Activated B cell treated with CpG ODN at 0.5 μM for 24 hours (primary cell): ENCODE data around the gene GLB1L. TPM values are rescaled to one million over a fixed set of nuclear protein-coding genes. Genes with fewer than 3 reads are reported as not detected.
"Not testable (repeated sequence)": the region's sequence is repeated elsewhere in the genome, so short reads cannot be mapped to it uniquely, and the experiment has no call there.

Experiments used
- ATAC-seq: fragments of 200-7000 bp; cut with Tn5 transposase; one replicate; pipeline ENCODE4 v1.10.0; 2021; ENCODE audit warnings: low read depth, mild to moderate bottlenecking, moderate library complexity
- CTCF ChIA-PET: fragments of 350-600 bp; sonication (Branson Sonifier 250); formaldehyde crosslinking; loops from one replicate; lab custom pipeline; 2021; ENCODE audit warnings: antibody characterized with exemption; lab: Charles Lee
- POLR2A ChIA-PET: fragments of 350-600 bp; sonication (Branson Sonifier 250); formaldehyde crosslinking; loops from one replicate; lab custom pipeline; 2021; ENCODE audit warnings: antibody characterized with exemption; lab: Charles Lee
- DNase-seq: peaks from one replicate; pipeline ENCODE4 v3.0.0; 2022
- H3K27ac Mint-ChIP-seq: one replicate; pipeline ENCODE4 v1.8.0; 2020; ENCODE audit warnings: mixed read lengths
- H3K27me3 Mint-ChIP-seq: one replicate; pipeline ENCODE4 v1.8.0; 2021; ENCODE audit warnings: mixed read lengths
- H3K36me3 Mint-ChIP-seq: one replicate; pipeline ENCODE4 v1.8.0; 2021; ENCODE audit warnings: low read depth, mixed read lengths
- H3K4me1 Mint-ChIP-seq: one replicate; pipeline ENCODE4 v1.8.0; 2021; ENCODE audit warnings: mixed read lengths
- H3K4me3 Mint-ChIP-seq: one replicate; pipeline ENCODE4 v1.8.0; 2020; ENCODE audit warnings: mild to moderate bottlenecking, mixed read lengths
- H3K9me3 Mint-ChIP-seq: one replicate; pipeline ENCODE4 v1.8.0; 2020; ENCODE audit warnings: mixed read lengths
- CTCF ChIP-seq: fragments of 200-600 bp; IDR thresholded peaks from one replicate; pipeline ENCODE4 v1.8.0; 2022; ENCODE audit warnings: antibody characterized with exemption, mild to moderate bottlenecking
- intact Hi-C: fragments of 100-400 bp; cut with micrococcal nuclease; formaldehyde crosslinking; loops from one replicate; pipeline ENCODE4 v1.15.1; 2024
- total RNA-seq: library from RNA; stranded (reverse); gene quantifications from 2 replicates; pipeline ENCODE4 v1.2.3, GENCODE V29; 2022

GLB1L gene
- total RNA-seq, 1 donor from 2014 or later = 4.5 TPM

- peaks cover 25% of the 10 kb centered on the region for H3K4me1 Mint-ChIP-seq
- intact Hi-C loops = loop anchor here (1.0 to 2.0 kb wide), 13 partner anchors 13 to 638 kb away; partner anchors contain the start of genes ANKZF1, ATG9A, CNOT9 and DNAJB2
- no peaks in the 10 kb centered on the region for H3K27me3 Mint-ChIP-seq
- H3K27ac Mint-ChIP-seq = peak within 1 kb of the TSS; percentile 95
- TF ChIP-seq CTCF = no peak
- DNase-seq (peak; percentile 99), ATAC-seq (peak; percentile 93)
- CTCF ChIA-PET = interaction anchor here (0.6 to 1.9 kb wide), 7 partner anchors 31 to 188 kb away, joined by 3 to 12 read pairs (median 5); partner anchors contain the start of genes CNPPD1, GLB1L and STK16
- no peaks in the 10 kb centered on the region for H3K9me3 Mint-ChIP-seq
- POLR2A ChIA-PET = interaction anchor here (0.6 to 5.3 kb wide), 32 partner anchors 9 to 939 kb away, joined by 3 to 98 read pairs (median 5); partner anchors contain the start of genes ABCB6, ANKZF1, ATG9A and BCS1L
- H3K36me3 Mint-ChIP-seq = peaks cover 20% of the 10 kb centered on the region
- peak within 1 kb of the TSS; percentile 88 for H3K4me3 Mint-ChIP-seq
Observed at GRCh38 chr2:219206328-219207133, 38.7 kb downstream of the GLB1L start, which contains the start of gene ZFAND2B. Gene ZFAND2B, plus strand, starts transcription at chr2:219206782. Its CDS starts 206 bp downstream, at chr2:219206988.

- no peak for ATAC-seq
Observed at GRCh38 chr2:219205981-219206327, 39.3 kb downstream of the GLB1L start.

GRCh38 chr2:219205165-219205538 lies 40.1 kb downstream of the GLB1L start:
- ATAC-seq = no peak
- no peak for DNase-seq
- CTCF ChIA-PET = interaction anchor here (1.1 to 1.9 kb wide), 2 partner anchors 30 to 95 kb away, joined by 5 to 12 read pairs; partner anchors contain the start of gene CNPPD1
- no peak for TF ChIP-seq CTCF
- H3K27ac Mint-ChIP-seq = peak overlapping the region; percentile 35
- POLR2A ChIA-PET = interaction anchor here (0.7 to 5.3 kb wide), 5 partner anchors 28 to 494 kb away, joined by 3 to 98 read pairs (median 21); partner anchors contain the start of genes CNPPD1, DNAJB2, RETREG2 and TUBA4A
- peaks cover 18% of the 10 kb centered on the region for H3K36me3 Mint-ChIP-seq
- no peak overlapping the region for H3K4me3 Mint-ChIP-seq
- intact Hi-C loops = no loop called here
- no peaks in the 10 kb centered on the region for H3K9me3 Mint-ChIP-seq
- H3K27me3 Mint-ChIP-seq = no peaks in the 10 kb centered on the region
- H3K4me1 Mint-ChIP-seq = peaks cover 19% of the 10 kb centered on the region

More at GRCh38 chr2:219205981-219206327, 39.3 kb downstream of the GLB1L start:
- CTCF ChIA-PET = interaction anchor here (0.6 to 1.9 kb wide), 8 partner anchors 31 to 506 kb away, joined by 3 to 12 read pairs (median 5); partner anchors contain the start of genes CNPPD1, GLB1L and STK16
- H3K36me3 Mint-ChIP-seq = peaks cover 20% of the 10 kb centered on the region
- H3K4me1 Mint-ChIP-seq = peaks cover 20% of the 10 kb centered on the region
- POLR2A ChIA-PET = interaction anchor here (0.6 to 5.3 kb wide), 25 partner anchors 9 to 938 kb away, joined by 3 to 98 read pairs (median 7); partner anchors contain the start of genes ABCB6, ANKZF1, ATG9A and CNPPD1
- DNase-seq = no peak
- intact Hi-C loops = loop anchor here (1.0 to 2.0 kb wide), 13 partner anchors 13 to 637 kb away; partner anchors contain the start of genes ANKZF1, ATG9A, CNOT9 and DNAJB2
- H3K27ac Mint-ChIP-seq = peak overlapping the region; percentile 95
- H3K4me3 Mint-ChIP-seq = peak overlapping the region; percentile 88
- H3K9me3 Mint-ChIP-seq = no peaks in the 10 kb centered on the region
- no peak for TF ChIP-seq CTCF
- no peaks in the 10 kb centered on the region for H3K27me3 Mint-ChIP-seq

GRCh38 chr2:219204425-219205164 lies 40.6 kb downstream of the GLB1L start:
- Mint-ChIP-seq H3K9me3 (no peaks in the 10 kb centered on the region), H3K27ac (no peak overlapping the region), H3K4me1 (peaks cover 19% of the 10 kb centered on the region), H3K27me3 (no peaks in the 10 kb centered on the region), H3K36me3 (peaks cover 17% of the 10 kb centered on the region), H3K4me3 (no peak overlapping the region)
- CTCF ChIA-PET = no interaction called here
- DNase-seq (no peak), ATAC-seq (no peak)
- intact Hi-C loops = no loop called here
- POLR2A ChIA-PET = interaction anchor here (1.1 kb wide), 1 partner anchor 28 kb away, joined by 4 read pairs; the partner anchor contains the start of gene CNPPD1
- no peak for TF ChIP-seq CTCF

- H3K9me3 Mint-ChIP-seq, ATAC-seq, CTCF ChIA-PET, H3K36me3 Mint-ChIP-seq, H3K4me3 Mint-ChIP-seq, H3K27me3 Mint-ChIP-seq, H3K27ac Mint-ChIP-seq, intact Hi-C loops, H3K4me1 Mint-ChIP-seq, DNase-seq: not testable (repeated sequence)
- POLR2A ChIA-PET = interaction anchor here (1.2 kb wide), 1 partner anchor 78 kb away, joined by 3 read pairs; the partner anchor contains the start of gene DNAJB2
Observed at GRCh38 chr2:219201331-219201730, 43.9 kb downstream of the GLB1L start.

GRCh38 chr2:219200502-219201326 lies 44.5 kb downstream of the GLB1L start:
- H3K27me3 Mint-ChIP-seq, DNase-seq, H3K4me1 Mint-ChIP-seq, H3K27ac Mint-ChIP-seq, H3K36me3 Mint-ChIP-seq, intact Hi-C loops, ATAC-seq, H3K9me3 Mint-ChIP-seq, CTCF ChIA-PET, H3K4me3 Mint-ChIP-seq: not testable (repeated sequence)
- POLR2A ChIA-PET = interaction anchor here (1.2 kb wide), 1 partner anchor 78 kb away, joined by 3 read pairs; the partner anchor contains the start of gene DNAJB2
